ENCODE measurements around the gene LRRC3.

The LRRC3 gene

GRCh38 chr21:44438531-44439210, 16.6 kb upstream of the LRRC3 start:
- no peak for DNase-seq (ENCODE audit: low read depth)

GRCh38 chr21:44439211-44439600, 16.1 kb upstream of the LRRC3 start:
- DNase-seq (ENCODE audit: low read depth): no peak

- DNase-seq (ENCODE audit: low read depth): no peak
These were observed 14.9 kb upstream of the LRRC3 start for GRCh38 chr21:44440241-44441040.

GRCh38 chr21:44441041-44441400, 14.3 kb upstream of the LRRC3 start:
- DNase-seq (ENCODE audit: low read depth): no peak

- DNase-seq (ENCODE audit: low read depth): no peak
These were observed 13.6 kb upstream of the LRRC3 start for GRCh38 chr21:44441581-44442265.

- DNase-seq (ENCODE audit: low read depth): no peak
These were observed 12.8 kb upstream of the LRRC3 start for GRCh38 chr21:44442266-44443125.

- DNase-seq (ENCODE audit: low read depth): no peak
These were observed 11.9 kb upstream of the LRRC3 start for GRCh38 chr21:44443291-44443890.

- DNase-seq (ENCODE audit: low read depth): no peak
These were observed 11.4 kb upstream of the LRRC3 start for GRCh38 chr21:44443891-44444285.

- DNase-seq (ENCODE audit: low read depth): no peak
These were observed 10.9 kb upstream of the LRRC3 start for GRCh38 chr21:44444286-44444931.

- DNase-seq (ENCODE audit: low read depth): no peak
These were observed 10.0 kb upstream of the LRRC3 start for GRCh38 chr21:44445145-44445812.

- DNase-seq (ENCODE audit: low read depth): no peak
These were observed 6.6 kb upstream of the LRRC3 start for GRCh38 chr21:44448651-44449131.

- no peak for DNase-seq (ENCODE audit: low read depth)
These were observed 5.6 kb upstream of the LRRC3 start for GRCh38 chr21:44449473-44450363.

- no peak for DNase-seq (ENCODE audit: low read depth)
These were observed 4.9 kb upstream of the LRRC3 start for GRCh38 chr21:44450402-44450801.

- no peak for DNase-seq (ENCODE audit: low read depth)
These were observed 4.3 kb upstream of the LRRC3 start for GRCh38 chr21:44450999-44451398.

GRCh38 chr21:44453120-44453519, 2.2 kb upstream of the LRRC3 start:
- no peak for DNase-seq (ENCODE audit: low read depth)

- no peak for DNase-seq (ENCODE audit: low read depth)
These were observed 1.3 kb upstream of the LRRC3 start for GRCh38 chr21:44454058-44454457.

GRCh38 chr21:44455524-44456213, 359 bp downstream of the LRRC3 start:
- DNase-seq (ENCODE audit: low read depth): no peak

- no peak for DNase-seq (ENCODE audit: low read depth)
These were observed 1.1 kb downstream of the LRRC3 start for GRCh38 chr21:44456214-44456914.
